Suprapubic skin (tissue), 4 donors: Measurements from ENCODE around the gene RCAN3. TPM values are rescaled to one million over a fixed set of nuclear protein-coding genes. Genes with fewer than 3 reads are reported as not detected.
"Not testable (repeated sequence)": the region's sequence is repeated elsewhere in the genome, so short reads cannot be mapped to it uniquely, and the experiment has no call there.

Experiments used
- DNase-seq, 2 donors: peaks; one replicate each; pipeline ENCODE4 v3.0.0-alpha.2; 2019; ENCODE audit warnings: low spot score in 2 of 2
- H3K27ac ChIP-seq: fragments of 200-600 bp; sonication (generic); one replicate; pipeline ENCODE4 v1.5.1; 2019
- H3K27me3 ChIP-seq: fragments of 200-600 bp; sonication (generic); one replicate; pipeline ENCODE4 v1.5.1; 2019
- H3K36me3 ChIP-seq: fragments of 200-600 bp; sonication (generic); one replicate; pipeline ENCODE4 v1.5.1; 2019
- H3K4me1 ChIP-seq: fragments of 200-600 bp; sonication (generic); one replicate; pipeline ENCODE4 v1.5.1; 2019
- H3K4me3 ChIP-seq: fragments of 200-600 bp; sonication (generic); one replicate; pipeline ENCODE4 v1.5.1; 2019; ENCODE audit warnings: mild to moderate bottlenecking
- H3K9me3 ChIP-seq: fragments of 200-600 bp; sonication (generic); one replicate; pipeline ENCODE4 v1.5.1; 2019
- EP300 ChIP-seq: sonication (generic); formaldehyde crosslinking; IDR thresholded peaks from one replicate; pipeline ENCODE4 v1.6.1; 2017; ENCODE audit warnings: antibody characterized with exemption
- POLR2A ChIP-seq, 2 donors: fragments of 450-650 bp; IDR thresholded peaks; one replicate each; pipeline ENCODE4 v1.6.1; 2017; ENCODE audit warnings: antibody characterized with exemption in 2 of 2, mild to moderate bottlenecking in 2 of 2, moderate library complexity in 2 of 2
- POLR2AphosphoS5 ChIP-seq, 3 donors: sonication (generic); formaldehyde crosslinking; IDR thresholded peaks; one replicate each; pipeline ENCODE4 v1.6.1; 2017; ENCODE audit warnings: antibody characterized with exemption in 3 of 3
- WGBS: methylation state at CpG from one replicate; pipeline ENCODE4 v1.1.5; 2018; 5-methylcytosine and 5-hydroxymethylcytosine counted together
- total RNA-seq, 4 donors: library from RNA; depleted of rRNA; stranded (reverse); fragments of >200 nt; gene quantifications; one replicate each; pipeline ENCODE4 v1.1.0, GENCODE V29; 2016
- TF ChIP-seq, protein P1 (sequence below), 2 donors: fragments of 200-600 bp in 1 of 2; fragments of 450-650 bp in 1 of 2; sonication (generic) in 1 of 2; IDR thresholded peaks; one replicate each; pipeline ENCODE4 v1.5.1; 2016 to 2019; ENCODE audit warnings: antibody characterized with exemption in 2 of 2, mild to moderate bottlenecking in 1 of 2, moderate library complexity in 1 of 2

The RCAN3 gene
- total RNA-seq, 4 donors from 2014 or later = 27.0 to 29.8 (median 27.5) TPM

DNA sequence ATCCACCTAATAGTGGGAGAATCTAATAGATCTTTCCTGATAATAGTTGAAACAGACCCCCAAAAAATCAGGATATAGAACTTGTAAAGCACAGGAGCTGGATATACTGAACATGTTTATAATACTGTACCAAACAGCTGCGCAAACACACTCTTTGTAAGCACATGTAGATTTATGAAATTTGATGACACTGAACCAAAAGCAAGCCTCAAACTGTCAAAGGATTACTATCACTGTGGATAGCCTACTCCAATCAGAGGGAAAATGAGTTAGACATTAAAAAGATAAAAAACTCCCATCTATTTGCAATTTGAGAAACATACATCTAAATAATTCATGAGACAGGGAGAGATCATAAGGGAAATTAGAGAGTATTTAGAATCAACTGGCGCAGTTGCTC lies 26.1 kb downstream of the RCAN3 start:
- no peak for TF ChIP-seq EP300
- no peak for TF ChIP-seq POLR2AphosphoS5 (IDR thresholded peaks at IDR 0.05)
- no peak for TF ChIP-seq POLR2A (IDR thresholded peaks at IDR 0.05)
- TF ChIP-seq, protein P1, sequence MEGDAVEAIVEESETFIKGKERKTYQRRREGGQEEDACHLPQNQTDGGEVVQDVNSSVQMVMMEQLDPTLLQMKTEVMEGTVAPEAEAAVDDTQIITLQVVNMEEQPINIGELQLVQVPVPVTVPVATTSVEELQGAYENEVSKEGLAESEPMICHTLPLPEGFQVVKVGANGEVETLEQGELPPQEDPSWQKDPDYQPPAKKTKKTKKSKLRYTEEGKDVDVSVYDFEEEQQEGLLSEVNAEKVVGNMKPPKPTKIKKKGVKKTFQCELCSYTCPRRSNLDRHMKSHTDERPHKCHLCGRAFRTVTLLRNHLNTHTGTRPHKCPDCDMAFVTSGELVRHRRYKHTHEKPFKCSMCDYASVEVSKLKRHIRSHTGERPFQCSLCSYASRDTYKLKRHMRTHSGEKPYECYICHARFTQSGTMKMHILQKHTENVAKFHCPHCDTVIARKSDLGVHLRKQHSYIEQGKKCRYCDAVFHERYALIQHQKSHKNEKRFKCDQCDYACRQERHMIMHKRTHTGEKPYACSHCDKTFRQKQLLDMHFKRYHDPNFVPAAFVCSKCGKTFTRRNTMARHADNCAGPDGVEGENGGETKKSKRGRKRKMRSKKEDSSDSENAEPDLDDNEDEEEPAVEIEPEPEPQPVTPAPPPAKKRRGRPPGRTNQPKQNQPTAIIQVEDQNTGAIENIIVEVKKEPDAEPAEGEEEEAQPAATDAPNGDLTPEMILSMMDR (IDR thresholded peaks at IDR 0.05) = no peak
- Histone ChIP-seq H3K4me1 (no peaks in the 10 kb centered on the region), H3K27me3 (no peaks in the 10 kb centered on the region), H3K9me3 (no peaks in the 10 kb centered on the region), H3K36me3 (peaks cover 21% of the 10 kb centered on the region), H3K27ac (no peak overlapping the region), H3K4me3 (no peak overlapping the region)
- no peak for DNase-seq
- WGBS = 93% methylated on average over 2 of the region's 2 CpGs

DNA sequence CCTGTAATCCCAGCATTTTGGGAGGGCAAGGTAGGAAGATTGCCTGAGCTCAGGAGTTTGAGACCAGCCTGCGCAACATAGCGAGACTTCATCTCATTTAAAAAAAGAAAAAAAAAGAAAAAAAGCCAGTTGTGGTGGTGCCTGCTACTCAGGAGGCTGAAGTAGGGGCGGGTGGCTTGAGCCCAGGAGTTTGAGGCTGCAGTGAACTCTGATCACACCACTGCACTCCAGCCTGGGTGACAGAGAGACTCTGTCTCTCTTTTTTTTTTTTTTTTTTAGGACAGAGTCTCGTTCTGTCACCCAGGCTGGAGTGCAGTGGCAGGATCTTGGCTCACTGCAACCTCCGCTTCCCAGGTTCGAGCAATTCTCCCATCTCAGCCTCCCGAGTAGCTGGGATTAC lies 26.7 kb downstream of the RCAN3 start:
- H3K4me1 ChIP-seq, H3K27me3 ChIP-seq, H3K4me3 ChIP-seq, DNase-seq, H3K27ac ChIP-seq, H3K9me3 ChIP-seq: not testable (repeated sequence)
- 95% methylated on average over 7 of the region's 7 CpGs for WGBS
- peaks cover 21% of the 10 kb centered on the region for H3K36me3 ChIP-seq

DNA sequence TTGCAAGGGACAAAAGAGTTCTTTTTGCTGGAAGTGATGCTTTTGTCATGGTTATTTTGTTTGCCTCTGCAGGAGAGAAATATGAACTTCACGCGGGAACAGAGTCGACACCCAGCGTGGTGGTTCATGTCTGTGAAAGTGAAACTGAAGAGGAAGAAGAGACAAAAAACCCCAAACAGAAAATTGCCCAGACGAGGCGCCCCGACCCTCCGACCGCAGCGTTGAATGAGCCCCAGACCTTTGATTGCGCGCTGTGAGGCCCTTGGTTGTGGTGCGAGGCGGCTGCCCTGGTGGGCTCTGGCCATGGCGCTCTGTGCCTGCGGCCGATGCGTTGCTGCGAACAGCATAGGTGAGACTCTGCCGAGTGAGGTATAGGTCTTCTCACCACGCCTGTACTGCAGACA lies 32.4 kb downstream of the RCAN3 start:
- WGBS = 76% methylated on average over 21 of the region's 21 CpGs
- no peak for DNase-seq
- Histone ChIP-seq H3K27me3 (no peaks in the 10 kb centered on the region), H3K4me3 (peak overlapping the region; percentile 2), H3K27ac (no peak overlapping the region), H3K9me3 (no peaks in the 10 kb centered on the region), H3K4me1 (no peaks in the 10 kb centered on the region), H3K36me3 (peaks cover 47% of the 10 kb centered on the region)
- TF ChIP-seq, protein P1 (IDR thresholded peaks at IDR 0.05) = no peak
- TF ChIP-seq POLR2AphosphoS5 (IDR thresholded peaks at IDR 0.05) = no peak
- TF ChIP-seq POLR2A (IDR thresholded peaks at IDR 0.05) = no peak
- TF ChIP-seq EP300 = no peak

DNA sequence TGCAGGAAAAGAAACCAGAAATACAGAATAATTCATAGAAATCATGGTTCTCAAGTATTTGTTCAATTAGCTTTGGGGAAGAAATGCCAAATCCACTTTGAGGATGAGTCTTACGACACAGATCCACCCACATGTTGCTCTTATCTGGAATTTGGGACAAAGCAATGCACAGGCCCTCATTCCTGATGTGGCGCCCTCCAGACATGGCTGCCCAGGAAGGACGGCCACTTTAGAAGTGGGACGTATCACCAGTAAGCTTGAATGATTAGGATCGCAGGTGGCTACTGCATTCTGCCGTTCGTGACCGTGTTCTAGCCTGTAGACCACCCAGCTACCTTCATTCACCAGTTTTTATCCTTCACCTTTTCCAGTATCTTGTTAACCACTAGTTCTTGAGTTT lies 33.1 kb downstream of the RCAN3 start:
- WGBS = 90% methylated on average over 8 of the region's 8 CpGs
- no peaks in the 10 kb centered on the region for H3K9me3 ChIP-seq
- H3K27me3 ChIP-seq = no peaks in the 10 kb centered on the region
- H3K27ac ChIP-seq = no peak overlapping the region
- DNase-seq = no peak
- peaks cover 47% of the 10 kb centered on the region for H3K36me3 ChIP-seq
- TF ChIP-seq EP300 = no peak
- TF ChIP-seq, protein P1 (IDR thresholded peaks at IDR 0.05) = no peak
- no peak for TF ChIP-seq POLR2A (IDR thresholded peaks at IDR 0.05)
- TF ChIP-seq POLR2AphosphoS5 (IDR thresholded peaks at IDR 0.05) = no peak
- no peak overlapping the region for H3K4me3 ChIP-seq
- no peaks in the 10 kb centered on the region for H3K4me1 ChIP-seq

DNA sequence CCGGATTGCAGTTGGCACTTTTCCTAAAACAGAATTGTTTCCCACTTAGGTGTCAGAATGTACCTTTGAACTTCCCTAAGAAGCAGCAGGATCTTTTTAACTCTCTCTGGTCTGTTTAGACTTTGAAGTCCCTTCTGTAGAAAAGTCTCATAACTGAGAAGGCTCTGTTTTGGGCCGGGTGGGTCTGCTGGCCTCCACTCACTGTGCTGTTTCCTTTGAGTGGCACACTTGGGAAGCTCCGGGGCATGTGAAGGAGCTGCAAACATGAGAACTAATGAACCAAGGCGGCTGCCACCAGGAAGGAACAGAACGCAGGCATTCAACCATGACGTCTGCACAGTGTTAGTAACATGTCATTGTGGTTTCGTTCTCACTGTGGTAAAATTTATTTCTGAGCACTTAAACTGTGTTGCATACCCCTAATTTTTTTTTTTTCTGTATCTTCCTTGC lies 33.8 kb downstream of the RCAN3 start:
- DNase-seq = no peak
- 56% methylated on average over 7 of the region's 7 CpGs for WGBS
- no peak overlapping the region for H3K27ac ChIP-seq

More for the DNA sequence above, 33.8 kb downstream of the RCAN3 start:
- no peaks in the 10 kb centered on the region for H3K27me3 ChIP-seq
- TF ChIP-seq POLR2A (IDR thresholded peaks at IDR 0.05) (no peak), EP300 (no peak), POLR2AphosphoS5 (IDR thresholded peaks at IDR 0.05) (no peak)
- TF ChIP-seq, protein P1 (IDR thresholded peaks at IDR 0.05) = no peak
- peaks cover 44% of the 10 kb centered on the region for H3K36me3 ChIP-seq
- no peaks in the 10 kb centered on the region for H3K4me1 ChIP-seq
- no peak overlapping the region for H3K4me3 ChIP-seq
- H3K9me3 ChIP-seq = no peaks in the 10 kb centered on the region
